Activated T-helper 17 cell treated with anti-CD3 and anti-CD28 coated beads, Interleukin-2, amount 50 U/mL, for 72 hours (primary cell): ENCODE measurements around the gene OVAAL. TPM values are rescaled to one million over a fixed set of nuclear protein-coding genes. Genes with fewer than 3 reads are reported as not detected.

Experiments
- total RNA-seq, 2 donors: library from RNA; stranded (reverse); gene quantifications; one replicate each; pipeline ENCODE4 v1.2.3, GENCODE V29; 2022

OVAAL gene
- total RNA-seq, 2 donors from 2014 or later = not detected

Other genes with a start within 250 kb of the OVAAL start
- gene ACBD6, start 56.4 kb upstream of the OVAAL start, total RNA-seq = 10 to 100 TPM; 33.4 to 41.9 TPM
- gene XPR1, start 73.1 kb downstream of the OVAAL start, total RNA-seq = 10 to 100 TPM; 16.4 to 25.4 TPM